Stimulated activated CD8-positive, alpha-beta memory T cell treated with anti-CD3 and anti-CD28 coated beads, Interleukin-7, amount 100 ng/mL, for 24 hours (primary cell): ENCODE data around the gene SLC25A26.

Experiments used
- DNase-seq: peaks from one replicate; pipeline ENCODE4 v3.0.0-alpha.2; 2020; ENCODE audit warnings: low read depth

The SLC25A26 gene

DNA sequence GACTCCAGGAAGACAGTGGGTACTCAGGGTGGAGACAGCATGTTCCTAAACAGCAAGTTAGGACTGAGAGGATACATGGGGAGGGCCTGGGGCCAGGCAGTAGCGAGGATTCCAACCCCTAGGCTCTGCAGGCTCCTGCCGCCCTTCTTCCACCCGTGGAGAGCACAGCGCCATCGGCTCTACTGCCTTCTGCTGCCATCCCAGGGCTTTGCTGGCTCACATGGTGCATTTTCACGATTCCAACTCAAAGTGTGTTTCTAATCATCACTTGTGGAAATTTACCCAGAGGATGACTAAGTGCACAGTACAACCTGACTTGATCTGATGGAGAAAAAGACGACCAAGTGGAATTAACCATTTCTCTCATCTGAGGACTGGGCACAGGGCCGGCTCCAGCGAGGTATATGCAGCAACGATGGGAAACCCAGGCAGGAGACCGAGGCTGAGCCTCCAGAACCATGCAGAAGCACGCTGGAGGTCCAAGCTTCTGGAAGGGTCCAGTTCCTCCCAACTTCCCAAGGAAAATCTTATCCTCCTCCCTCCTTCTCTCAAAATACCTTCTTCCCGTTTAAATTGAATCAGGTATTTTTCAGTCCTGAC lies 175.5 kb downstream of the SLC25A26 start:
- DNase-seq: no peak

DNA sequence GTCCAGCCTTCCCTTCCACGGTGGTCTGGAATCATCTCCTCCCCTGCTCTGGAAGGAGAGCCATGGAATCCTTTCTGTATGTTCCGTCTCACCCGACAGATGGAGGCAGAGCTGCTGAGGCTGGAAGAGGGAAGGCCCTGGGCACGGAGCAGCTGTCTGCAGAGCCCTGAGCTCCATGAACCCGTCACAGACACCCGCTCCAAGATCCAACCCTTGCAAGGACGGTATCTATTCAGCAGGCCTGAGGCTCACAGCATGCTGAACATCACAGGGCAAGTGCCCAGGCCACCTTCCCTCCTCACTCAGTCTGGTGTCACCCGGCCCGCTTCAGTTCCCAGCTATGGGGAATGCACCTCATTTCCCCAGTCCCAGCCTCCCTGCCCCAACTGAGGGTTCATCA lies 176.1 kb downstream of the SLC25A26 start:
- no peak for DNase-seq

DNA sequence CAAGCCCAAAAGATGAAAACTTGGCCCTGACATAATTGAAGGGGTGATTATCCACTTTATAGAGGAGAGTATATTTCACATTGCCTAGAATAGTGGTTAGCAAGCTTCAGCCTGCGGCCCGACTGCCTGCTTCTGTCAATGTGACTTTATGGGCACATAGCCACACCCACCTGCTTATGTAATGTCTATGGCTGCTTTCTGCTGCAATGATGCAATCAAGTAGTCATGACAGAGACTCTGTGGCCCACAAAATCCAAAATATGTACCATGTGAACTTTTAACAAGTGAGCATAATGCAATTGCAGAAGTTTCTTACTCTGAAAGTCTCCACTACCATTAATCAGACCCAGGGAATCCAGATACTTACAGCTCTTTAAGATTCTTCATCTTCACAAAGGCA lies 176.9 kb downstream of the SLC25A26 start:
- DNase-seq: no peak

DNA sequence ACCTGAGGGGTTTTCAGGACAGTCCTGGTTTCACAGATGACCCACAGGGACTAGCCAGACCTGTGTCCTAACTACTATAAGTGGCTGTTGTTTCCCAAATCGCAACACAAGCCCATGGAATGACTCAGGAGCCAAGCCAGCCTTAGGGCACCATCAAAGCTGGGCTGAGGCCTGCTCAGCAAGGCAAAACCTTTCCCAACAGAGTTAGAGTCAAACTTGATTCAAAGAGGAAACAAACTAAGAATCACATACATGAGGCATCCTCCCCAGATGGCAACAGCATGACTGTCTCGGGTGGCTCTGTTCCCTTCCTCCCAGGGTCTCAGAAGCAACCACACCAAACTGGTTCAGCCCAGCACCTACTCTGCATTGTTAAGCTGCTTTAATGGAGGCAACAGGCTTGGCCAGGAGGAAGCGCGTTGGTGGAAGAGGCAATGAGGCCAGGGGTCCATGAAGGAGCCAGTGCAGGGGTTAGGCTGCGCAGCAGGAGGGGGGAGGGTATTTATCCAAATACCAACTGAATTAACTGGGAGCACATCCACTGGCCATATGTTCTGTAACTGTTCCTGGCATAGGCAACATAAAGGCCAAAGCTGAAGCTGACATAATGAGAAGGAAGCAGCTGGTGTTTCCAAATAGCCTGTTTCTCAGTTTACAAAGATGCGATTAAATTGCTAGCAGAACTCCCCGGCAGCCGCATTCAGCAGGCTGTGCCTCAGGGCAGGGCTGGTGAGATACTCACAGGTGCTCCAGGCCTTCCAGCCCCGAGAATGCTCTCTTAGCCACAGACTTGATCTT lies 177.6 kb downstream of the SLC25A26 start:
- DNase-seq: no peak

DNA sequence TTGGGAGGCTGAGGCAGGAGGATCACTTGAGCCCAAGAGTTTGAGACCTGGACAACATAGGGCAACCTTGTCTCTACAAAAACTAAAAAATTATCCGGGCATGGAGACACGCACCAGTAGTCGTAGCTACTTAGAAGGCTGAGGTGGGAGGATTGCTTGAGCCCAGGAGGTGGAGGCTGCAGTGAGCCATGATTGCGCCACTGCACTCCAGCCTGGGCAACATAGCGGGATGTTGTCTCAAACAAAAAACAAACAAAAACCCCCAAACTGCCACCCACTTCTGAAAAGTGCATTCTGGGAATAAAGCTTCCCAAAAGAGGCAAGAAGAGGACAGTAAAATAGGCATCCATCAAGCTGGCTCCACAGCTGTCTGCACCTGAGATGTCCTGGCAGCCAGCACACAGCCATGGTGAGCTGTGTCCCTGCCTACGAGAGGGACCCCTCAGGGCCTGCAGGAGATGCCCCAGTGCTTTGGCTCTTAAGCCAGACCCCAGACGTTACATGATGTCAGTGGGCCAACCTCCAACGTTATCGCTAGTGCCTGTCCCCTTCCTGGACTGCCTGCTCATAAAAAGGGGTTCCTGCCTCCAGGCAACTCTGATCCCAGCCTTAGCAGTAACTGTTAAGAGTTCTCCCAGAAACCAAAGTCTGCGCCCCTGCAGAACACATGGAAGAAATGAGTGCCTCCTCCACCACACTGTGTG lies 178.9 kb downstream of the SLC25A26 start:
- no peak for DNase-seq

DNA sequence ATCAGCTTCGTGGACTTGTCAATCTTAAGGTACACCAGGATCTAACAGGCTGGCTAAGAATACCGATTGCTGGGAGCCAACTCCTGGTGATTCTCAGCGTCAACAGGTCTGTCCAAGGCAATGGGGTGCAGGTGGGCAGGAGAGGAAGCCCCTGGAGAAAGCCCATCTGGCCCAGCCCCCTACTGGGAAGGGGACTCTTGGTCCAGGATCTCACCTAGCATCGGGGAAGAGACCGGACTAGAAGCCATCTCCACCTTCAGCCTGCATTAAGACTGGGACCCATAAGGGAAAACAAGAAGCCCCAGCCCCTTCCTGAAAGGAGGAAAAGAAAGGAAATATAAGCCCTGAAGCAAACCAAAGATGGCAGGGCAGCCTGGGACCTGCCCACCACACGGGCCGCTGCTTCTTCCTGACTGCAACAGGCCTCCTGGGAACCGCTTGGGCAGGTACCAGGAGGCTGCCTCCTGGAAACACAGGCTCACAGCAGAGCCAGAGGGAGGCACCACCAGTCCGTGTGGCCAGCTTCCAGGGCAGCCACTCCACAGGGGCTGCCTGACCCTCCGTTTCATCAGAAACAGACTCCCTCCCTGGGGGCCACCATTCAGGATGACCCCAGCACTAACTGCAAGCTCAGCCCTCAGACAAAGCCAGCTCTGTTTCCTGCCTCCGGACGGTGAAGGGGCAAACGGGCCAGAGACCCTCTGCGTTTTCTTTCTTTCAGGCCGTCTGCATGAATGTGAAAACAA lies 179.8 kb downstream of the SLC25A26 start:
- no peak for DNase-seq

DNA sequence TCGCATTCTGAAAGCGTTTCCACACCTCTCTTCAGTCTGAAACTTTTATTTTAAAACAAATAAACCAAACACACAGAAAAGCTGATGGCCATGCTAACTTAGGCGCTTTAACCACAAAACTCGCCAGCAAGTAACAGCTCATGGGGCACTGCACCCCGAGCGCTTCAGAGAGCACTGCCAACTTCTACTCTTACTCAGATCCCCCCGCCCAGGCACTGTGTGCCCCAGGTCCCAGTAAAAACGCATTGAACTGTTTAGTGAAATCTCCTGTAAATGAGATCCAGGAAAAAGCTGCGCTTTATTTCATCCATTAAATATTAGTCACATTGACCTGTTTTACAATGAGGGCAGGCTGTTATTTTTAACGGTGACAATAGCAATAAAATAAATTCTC lies 180.4 kb downstream of the SLC25A26 start:
- DNase-seq: no peak

DNA sequence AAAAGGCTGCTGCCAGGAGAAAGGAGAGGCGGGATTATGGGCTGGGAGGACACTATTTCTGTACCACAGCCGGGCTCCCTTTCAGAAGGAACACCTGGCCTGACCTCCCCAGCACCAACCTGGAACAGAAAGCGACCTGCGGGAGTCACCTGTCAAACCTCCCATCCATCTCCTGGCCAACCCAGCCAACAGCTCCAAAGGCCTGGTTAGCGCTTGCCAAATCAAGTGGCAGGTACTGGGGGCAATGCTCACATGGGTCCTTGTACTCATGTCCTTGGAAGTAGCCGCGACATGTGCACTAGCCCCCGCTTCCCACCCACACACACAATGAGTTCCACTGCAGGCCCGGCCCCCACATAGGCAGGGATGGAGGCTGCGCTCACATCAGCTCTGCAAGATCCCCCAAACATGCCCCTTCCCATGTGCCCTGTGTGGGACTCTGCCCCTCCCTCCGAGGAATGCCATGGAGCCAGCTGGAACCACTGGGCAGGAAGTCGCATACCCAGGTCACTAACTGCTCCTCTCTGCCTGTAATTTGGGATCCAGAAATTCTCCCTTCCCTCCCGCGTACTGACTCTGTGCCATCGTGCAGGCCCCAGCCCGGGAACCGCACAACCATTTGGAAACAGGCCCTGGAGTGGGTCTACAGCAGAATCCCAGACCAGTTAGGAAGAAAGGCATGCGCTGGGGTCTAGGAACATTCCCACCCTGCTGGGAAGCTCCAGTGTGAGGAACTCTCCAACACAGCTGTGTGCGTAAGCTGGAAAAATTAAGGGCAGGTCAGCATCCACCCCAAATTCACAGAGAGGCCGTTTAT lies 181.1 kb downstream of the SLC25A26 start:
- DNase-seq: no peak

DNA sequence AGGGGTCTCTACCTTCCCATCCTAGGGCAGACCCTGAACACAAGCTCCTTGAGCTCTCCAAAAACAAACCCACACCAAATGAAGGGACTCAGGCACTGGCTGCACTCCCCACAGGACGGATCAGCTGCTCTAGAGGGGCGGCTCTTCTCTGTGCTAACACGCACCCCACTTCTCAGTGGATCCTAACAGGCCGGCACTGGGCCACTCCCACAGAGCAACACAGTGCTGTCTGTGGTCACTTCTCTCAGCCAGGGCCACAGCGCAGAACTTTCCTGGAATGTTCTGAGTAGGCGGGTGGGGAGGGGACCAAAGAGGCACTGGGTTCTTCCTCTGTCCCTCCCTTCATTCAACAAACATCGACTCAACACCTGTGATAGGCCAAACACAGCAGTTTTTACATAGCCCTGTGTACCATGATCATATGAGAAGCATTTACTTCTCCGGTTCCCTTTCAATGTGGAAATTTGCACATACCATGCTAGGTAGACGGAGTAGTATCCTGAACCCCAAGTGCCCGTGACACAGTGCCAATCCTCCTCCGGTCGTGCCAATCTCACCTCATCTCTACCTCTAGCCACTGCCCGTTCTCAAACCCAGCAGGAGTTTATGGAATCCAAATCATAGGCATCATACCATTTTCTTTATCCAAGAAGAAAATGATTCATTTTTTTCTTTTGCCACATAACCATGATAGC lies 181.9 kb downstream of the SLC25A26 start:
- DNase-seq: no peak

DNA sequence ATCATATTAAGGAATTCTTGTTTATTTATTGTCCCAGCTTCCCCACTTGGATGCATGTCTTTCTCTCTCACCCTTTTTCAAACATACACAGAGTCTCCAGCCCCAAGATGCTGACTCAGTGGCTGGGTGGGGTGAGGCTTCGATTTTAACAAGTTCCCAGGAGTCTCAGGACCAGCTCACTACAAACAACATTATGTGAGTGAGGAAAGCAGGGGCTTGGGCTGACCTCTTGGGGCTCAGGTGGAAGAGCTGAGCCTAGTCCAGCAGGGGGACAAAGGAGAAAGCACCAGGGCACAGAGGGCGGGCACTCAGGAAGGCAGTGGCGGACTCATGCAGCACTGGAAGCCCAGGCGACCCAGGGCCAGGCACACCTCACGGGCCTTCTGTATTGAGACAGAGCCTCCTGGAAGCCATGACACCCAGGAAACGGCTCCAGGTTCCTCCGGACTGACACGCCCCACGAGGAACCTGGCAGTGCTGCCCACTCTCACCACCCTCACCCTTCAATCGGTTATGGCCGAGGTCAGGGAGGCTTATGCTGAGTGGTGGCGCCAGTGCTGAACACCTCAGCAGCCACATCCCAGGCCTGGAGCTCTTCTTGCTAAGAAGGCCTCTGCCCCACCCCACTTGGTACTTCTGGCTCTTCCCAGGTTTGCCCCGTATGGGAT lies 182.7 kb downstream of the SLC25A26 start:
- DNase-seq: no peak

DNA sequence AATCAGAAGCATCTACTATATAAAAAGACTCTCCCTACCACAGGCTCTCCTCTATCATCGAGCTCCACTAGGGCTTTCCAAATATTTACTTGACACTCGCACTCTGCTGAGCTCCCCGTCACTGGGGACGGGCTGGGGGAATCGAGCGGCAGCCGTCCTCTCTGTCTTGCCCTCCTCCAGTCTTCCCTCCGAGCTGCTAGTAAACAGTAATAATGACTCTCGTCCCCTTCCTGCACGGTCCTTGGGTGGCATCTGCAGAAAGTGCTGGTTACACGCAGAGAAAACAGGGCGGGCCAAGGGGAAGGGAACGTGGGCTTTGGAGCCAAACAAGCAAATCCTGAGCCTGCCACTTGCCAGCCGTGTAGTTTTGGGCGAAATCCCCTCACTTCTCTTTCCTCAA lies 183.4 kb downstream of the SLC25A26 start:
- no peak for DNase-seq

DNA sequence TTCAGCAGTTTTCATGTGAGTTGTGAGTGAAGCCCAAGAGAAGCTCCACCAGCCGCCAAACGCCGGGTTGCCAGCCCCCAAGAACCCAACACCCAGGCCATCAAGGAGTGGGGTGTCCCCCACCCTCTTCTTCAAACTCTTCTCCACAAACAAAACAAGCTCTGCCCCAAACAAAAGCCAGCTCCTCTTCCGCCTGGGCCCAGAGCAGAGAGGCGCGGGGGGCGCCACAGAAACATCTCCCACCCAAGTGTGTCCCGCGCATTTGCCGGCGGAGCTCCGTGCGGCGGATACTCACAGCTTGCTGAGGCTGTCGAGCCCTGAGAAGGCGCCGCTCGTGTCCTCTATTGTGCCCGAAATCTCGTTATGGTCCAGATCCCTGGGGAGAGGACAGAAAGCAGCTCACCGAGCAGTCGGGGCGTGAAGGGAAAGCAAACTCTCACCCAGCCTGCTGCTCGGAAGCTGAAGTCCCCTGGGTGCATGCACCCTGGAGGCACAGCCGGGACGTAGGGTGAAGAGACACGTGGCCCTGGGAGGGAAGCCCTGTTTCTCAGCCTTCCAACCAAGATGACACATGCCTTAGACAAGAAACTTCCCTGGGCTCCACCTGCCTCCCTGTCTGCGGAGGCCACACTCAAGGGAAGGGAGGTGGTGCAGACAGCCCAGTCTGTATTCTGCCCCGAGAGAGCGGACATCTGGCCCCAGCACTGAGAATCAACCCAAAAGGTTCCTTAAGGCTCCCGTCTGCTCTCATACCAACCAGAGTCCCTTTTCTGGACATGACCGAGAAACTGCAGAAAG lies 184.3 kb downstream of the SLC25A26 start:
- DNase-seq: no peak

DNA sequence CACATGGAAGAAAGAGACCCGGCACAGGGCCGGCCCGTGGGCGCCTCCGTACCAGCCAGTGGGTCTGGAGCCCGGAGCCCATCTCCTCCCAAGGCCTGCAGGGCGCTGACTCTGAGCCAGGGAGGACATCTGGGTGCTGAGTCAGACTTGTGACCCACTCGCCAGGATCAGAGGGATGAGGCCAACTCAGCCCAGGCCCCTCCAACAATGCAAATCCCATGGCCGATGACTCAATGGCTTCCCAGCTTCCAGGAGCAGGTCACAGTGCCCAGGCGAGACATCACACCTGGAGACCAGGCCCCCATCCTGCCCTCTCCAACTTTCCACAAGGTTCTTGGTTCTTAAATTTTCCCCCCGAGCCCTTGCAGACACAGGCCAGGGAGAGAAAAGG lies 184.9 kb downstream of the SLC25A26 start:
- no peak for DNase-seq

DNA sequence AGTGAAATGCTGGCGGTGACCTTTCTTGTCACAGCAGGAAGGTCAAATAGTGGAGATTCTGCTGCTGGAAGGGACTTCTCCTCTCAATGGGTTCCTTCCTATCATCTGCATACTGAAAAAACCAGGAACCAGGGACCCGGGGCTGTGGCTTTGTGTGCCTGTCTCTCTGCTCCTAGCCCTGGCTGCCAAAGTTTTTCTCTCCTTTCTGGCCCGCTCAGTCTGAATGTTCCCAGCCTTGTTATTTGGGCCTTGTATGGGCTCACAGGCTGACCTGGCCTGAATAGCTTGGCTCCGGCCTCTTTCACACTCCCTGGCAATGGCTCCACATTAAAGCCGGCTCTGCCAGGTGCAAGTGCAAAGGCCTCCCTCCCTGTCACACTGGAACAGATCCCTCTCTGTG lies 185.4 kb downstream of the SLC25A26 start:
- DNase-seq: no peak

DNA sequence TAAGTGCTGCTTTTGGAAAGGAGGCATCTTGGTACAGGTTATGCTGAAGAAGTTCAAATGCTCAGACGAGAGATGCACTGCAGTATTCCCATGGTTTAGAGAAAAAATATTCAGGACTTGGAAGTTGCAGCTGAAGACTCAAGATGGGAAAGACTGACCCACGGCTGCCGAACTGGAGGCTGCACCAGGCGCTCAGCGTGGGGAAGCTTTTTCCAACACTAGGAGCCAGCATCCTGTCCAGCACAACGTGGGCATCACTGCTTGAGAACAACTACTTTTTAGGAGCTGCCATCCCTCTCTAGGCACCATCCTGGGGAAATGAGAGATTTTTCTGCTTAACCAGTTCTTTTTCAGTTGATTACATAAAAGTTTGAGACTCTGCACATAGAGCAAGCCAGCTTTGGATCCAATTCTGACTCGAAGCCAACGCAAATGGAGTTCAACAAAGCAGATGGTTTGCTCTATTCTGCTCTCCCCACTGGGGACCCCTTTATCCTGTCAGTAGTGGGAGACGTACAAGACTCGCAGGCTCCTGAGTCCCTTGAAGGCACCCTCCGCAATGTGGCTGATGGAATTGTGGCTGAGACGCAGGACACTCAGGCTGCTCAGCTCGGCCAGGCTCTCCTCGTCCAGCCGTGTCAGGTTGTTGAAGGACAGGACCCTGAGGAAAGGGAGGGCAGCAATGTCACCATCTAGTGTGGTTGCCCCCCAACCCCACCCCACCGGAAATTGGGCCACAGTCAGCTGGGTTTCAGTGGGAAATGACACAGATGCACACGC lies 186.2 kb downstream of the SLC25A26 start:
- DNase-seq: no peak

DNA sequence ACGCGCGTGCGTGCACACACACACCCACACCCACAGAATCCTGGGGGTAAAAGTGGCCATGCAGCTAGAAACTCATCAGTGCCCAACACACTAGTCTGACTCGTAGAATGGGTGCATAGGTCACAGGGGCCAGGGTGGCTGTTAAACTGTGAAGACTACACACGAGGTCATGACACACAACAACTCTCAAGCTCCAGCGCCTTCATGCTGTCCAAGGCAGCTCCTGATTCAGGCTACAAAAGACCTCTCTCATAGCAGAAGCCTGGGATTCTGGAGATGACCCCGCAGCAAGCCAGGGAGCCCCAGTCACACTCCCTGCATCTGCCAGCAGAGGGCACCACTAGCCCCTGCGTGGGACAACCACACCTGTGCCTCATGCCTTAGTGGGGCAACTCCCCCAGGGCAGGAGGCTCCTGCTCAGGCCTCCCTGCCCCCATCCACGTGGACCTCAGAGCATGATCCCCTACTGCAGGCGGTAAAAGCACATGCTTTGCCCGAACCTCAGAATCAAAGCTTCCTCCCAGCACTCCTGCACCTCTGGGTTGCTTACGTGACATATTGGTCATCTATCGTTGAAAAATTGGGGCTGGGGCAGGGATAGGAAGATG lies 186.9 kb downstream of the SLC25A26 start:
- peak; percentile 56 for DNase-seq

DNA sequence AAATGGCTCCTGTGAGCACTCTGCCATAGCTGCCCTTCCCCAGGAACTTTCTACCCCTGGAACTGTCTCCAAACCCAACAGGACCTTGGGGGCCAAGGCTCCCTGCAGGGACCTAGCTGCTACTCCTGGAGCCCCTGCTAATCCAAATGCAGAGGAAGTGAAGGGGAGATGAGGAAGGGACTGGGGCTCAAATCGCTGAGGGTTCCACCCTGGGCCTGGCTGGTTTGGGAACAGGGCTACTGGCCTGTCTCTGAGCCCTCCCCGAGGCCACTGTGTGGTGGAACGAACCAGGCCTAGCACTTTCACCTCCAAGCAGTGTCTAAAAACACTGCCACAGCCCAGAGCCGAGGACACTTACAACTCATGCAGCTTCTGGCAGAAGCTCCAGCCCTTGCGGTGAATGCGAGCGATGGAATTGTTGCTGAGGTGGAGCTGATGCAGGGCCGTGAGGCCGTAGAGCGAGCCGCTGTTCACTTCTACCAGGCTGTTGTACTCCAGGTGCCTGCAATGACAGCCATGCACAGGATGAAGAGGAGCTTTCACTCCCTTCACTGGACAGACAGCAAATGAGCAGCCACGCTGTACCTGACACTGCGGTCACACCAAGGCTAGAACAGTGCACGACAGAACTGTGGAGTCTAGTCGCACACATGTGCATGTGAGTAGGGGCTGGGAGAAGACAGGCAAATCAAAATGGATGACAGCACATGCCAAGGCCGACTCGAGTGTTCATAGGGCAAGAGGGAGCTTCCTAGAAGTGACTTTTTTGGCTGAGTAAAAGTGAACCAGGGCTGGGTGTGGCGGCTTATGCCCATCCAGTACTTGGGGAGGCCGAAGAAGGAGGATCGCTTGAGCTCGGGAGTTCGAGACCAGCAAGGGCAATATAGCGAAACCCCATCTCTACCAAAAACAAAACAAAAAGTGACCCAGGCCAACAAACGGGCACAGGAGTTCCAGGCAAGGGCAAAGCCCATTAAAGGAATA lies 189.3 kb downstream of the SLC25A26 start:
- no peak for DNase-seq
